NCI-H2081 (cell line): Measurements from ENCODE around the gene PROB1.
A peak's percentile ranks its signal among the peaks of the same experiment; 100 is the strongest.
"Not testable (repeated sequence)": the region's sequence is repeated elsewhere in the genome, so short reads cannot be mapped to it uniquely, and the experiment has no call there.

ENCODE experiments used
- DNase-seq, 2 experiments: peaks; one replicate each; lab custom pipeline; 2025; lab: John Stamatoyannopoulos, UW

PROB1 gene

GRCh38 chr5:139394654-139395566 lies at the start of gene PROB1:
Gene PROB1 (minus strand): TSS chr5:139395104. CDS start chr5:139395081, 23 bp downstream.
- DNase-seq, result no peak

- no peak for DNase-seq
Observed at GRCh38 chr5:139443831-139444453, 49.0 kb upstream of the PROB1 start.

GRCh38 chr5:139440416-139440815 lies 45.5 kb upstream of the PROB1 start:
- DNase-seq, result not testable (repeated sequence)

GRCh38 chr5:139439013-139439903 lies 44.4 kb upstream of the PROB1 start, which contains the start of gene DNAJC18:
Gene DNAJC18 (minus strand): TSS chr5:139439525. CDS start chr5:139439445, 80 bp downstream.
- peak; percentile 83 to 88 for DNase-seq

- no peak for DNase-seq
Observed at GRCh38 chr5:139438707-139439012, 43.8 kb upstream of the PROB1 start.

- no peak for DNase-seq
Observed at GRCh38 chr5:139435676-139436075, 40.8 kb upstream of the PROB1 start.

GRCh38 chr5:139431706-139432105 lies 36.8 kb upstream of the PROB1 start:
- no peak for DNase-seq

GRCh38 chr5:139430015-139430414 lies 35.1 kb upstream of the PROB1 start:
- no peak for DNase-seq

- no peak for DNase-seq
Observed at GRCh38 chr5:139426203-139426885, 31.4 kb upstream of the PROB1 start.

GRCh38 chr5:139425497-139425896 lies 30.6 kb upstream of the PROB1 start:
- DNase-seq, result no peak

- peak; percentile 42 to 55 for DNase-seq
Observed at GRCh38 chr5:139422307-139422893, 27.5 kb upstream of the PROB1 start.

- no peak for DNase-seq
Observed at GRCh38 chr5:139419226-139420192, 24.6 kb upstream of the PROB1 start.

- DNase-seq, result no peak
Observed at GRCh38 chr5:139418793-139419192, 23.9 kb upstream of the PROB1 start.

- DNase-seq, result no peak
Observed at GRCh38 chr5:139417214-139417613, 22.3 kb upstream of the PROB1 start.

GRCh38 chr5:139416651-139417050 lies 21.7 kb upstream of the PROB1 start:
- no peak for DNase-seq

GRCh38 chr5:139415869-139416268 lies 21.0 kb upstream of the PROB1 start:
- DNase-seq, result no peak

GRCh38 chr5:139415221-139415861 lies 20.4 kb upstream of the PROB1 start:
- DNase-seq, result peak; percentile 62 to 91

- no peak for DNase-seq
Observed at GRCh38 chr5:139414581-139415130, 19.8 kb upstream of the PROB1 start.

GRCh38 chr5:139413963-139414362 lies 19.1 kb upstream of the PROB1 start:
- no peak for DNase-seq
